Measurements from ENCODE around the gene MAST4.

The MAST4 gene

DNA sequence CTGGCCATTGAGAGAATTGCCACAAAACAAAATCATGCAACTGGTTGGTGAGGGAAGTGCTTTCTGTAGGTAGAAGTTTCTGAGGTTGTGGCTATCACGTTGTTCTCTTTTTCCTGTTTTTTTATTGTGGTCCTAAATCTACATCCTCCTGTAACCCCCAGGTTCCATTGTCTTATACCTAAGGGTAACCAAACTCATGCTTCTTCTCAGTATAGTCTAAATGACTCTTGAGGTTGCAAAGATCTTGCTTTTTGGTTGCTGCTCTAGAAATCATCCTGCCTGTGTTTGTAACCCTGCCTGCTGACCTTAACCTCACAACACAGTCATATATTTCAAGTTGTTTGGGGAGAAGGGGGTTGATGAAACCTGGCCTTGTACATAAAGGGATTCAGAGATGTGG lies 327.3 kb downstream of the MAST4 start:
- FAIRE-seq, result no peak

DNA sequence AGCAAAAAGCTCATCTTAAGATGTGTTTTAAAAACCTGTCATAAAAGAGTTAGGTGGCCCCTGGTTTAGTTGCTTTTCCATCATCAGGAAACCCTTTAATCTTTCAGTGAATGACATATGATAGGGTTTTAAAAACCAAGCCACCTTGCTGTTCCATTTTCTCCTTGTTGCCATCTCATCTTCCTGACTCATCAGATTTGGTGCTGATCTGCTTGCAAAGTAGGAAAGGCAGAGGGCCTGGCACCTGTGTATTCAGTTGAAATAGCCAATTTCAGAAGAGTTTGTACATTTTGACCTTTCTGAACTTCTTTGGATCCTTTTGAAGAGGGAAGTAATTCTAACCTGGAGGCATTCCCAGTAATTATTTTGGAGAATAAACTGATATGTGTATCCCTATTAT lies 327.7 kb downstream of the MAST4 start:
- no peak for FAIRE-seq

DNA sequence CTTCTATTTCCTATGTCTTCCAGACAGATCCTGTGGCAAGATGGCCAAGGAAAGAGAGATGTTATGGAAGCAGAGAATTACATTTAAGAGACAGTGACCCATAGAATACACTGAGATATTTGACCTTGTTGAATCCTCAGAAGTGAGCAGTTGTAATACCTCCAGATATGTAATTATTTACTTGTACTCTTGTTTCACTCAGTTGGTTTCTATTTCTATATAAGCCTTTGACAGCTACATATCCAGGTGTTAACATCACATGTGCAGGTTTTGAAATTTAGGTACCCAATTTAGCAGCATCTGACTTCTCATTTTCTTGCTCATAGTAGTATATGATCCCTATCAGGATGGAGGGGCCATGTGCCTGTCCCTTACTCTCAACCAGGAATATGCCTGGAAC lies 330.9 kb downstream of the MAST4 start:
- no peak for FAIRE-seq

DNA sequence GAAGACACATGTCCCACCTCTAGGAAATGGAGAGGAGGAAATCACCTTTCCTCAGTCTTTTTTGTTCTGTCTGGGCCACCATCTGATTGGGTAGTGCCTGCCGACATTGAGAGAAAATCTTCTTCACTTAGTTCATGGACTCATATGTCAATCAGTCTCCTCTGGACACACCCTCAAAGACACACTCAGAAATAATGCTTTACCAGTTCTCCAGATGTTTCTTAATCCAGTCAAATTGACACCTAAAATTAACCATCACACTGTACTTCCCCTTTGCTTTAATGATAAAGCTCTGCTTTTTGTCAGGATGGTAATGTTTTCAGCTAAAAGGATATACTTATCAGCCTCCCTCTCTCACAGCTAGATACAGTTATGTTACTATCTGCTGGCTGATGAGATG lies 333.1 kb downstream of the MAST4 start:
- no peak for FAIRE-seq

DNA sequence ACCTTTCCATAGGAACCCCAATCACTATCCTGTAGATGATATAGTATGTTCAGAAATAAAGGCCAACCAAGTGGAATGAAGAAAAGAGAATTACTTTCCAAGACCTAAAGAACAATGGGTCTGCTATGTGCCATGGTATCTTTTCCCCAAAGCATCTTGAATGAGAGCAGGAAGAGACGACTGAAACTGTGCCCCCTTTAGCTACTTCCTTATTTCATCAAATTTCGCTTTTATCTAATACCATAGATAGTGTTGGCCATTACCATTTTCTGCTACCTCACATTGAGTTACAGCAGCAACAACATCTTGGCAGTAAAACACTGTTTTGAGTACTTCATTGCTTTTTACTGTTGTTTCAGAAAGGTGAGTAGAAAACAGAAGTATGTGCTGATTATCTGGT lies 333.8 kb downstream of the MAST4 start:
- no peak for FAIRE-seq

- FAIRE-seq, result no peak
Observed at GRCh38 chr5:66931651-66932050, 335.5 kb downstream of the MAST4 start.

GRCh38 chr5:66932457-66932856 lies 336.3 kb downstream of the MAST4 start:
- FAIRE-seq, result no peak

GRCh38 chr5:66933066-66933465 lies 336.9 kb downstream of the MAST4 start:
- no peak for FAIRE-seq

- no peak for FAIRE-seq
Observed at GRCh38 chr5:66939094-66939493, 342.9 kb downstream of the MAST4 start.

- no peak for FAIRE-seq
Observed at GRCh38 chr5:66945389-66946349, 349.5 kb downstream of the MAST4 start.

GRCh38 chr5:66947458-66947857 lies 351.3 kb downstream of the MAST4 start:
- FAIRE-seq, result no peak

DNA sequence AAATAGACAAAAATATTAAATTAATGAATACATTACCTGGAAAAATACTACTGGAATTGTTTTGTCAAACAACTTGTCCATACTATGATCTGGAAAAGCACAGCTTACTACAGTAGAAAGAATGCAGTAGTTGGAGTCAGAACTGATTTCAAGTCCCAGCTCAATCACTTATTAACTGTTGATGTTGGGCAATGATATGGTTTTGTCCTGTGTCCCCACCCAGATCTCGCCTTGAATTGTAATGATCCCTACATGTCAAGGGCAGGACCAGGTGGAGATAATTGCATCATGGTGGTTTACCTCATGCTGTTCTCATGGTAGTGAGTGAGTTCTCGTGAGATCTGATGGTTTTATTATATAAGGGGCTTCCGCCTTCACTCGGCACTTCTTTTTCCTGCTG lies 352.9 kb downstream of the MAST4 start:
- no peak for FAIRE-seq

- no peak for FAIRE-seq
Observed at GRCh38 chr5:66952153-66952552, 356.0 kb downstream of the MAST4 start.

DNA sequence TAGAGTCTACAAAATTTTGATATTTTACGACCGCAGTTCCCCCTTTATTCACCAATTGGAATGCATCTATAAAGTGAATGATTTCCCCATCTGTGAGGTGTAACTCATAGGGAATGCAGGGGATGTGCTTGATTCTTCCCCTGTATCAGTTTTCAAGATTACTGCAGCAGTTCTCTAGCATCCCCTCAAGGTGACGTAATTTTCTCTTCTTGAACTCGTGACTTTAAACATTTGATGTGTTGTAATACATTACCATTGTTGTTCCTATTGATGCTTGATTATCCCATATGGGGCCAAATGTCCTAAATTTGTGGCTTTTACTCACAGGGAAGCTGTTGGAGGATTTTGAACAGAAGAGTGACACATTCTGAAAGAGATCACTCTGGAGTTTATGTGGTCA lies 360.2 kb downstream of the MAST4 start:
- FAIRE-seq, result no peak

DNA sequence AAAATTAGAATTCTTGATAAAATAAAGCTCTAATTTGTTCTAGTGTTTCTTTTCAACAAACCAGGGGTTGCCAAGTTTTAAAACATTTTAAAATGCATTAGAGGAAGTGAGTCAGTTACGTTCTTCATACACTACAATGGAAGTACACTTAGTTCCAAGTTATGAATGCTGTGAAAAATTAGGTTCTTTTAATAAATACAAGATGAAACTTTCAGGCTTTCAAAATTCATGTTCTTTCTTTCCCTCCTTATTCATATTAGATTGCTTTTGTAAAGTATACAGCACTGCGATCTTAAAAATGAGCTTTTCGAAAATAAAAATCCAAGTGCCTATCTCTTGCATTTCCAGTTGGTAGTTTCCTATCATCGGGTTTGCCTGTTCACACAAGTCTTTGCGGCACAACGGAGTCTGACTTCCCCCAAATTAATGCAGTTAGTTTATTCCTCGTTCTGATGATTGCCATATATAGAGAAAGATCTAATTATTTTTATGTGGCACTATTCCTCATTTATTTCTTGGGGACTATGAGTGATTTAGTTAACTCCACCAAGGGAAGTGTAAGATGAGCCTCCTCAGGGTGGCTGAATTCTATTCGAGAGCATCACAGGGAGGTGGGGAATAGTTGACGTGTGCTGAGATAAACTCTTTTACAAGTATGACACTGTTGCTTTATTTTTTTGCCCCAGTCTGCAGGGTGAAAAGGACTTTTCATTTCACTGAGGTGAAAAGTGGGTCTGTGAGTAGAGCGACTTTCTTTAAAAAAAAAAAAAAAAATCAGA lies 362.2 kb downstream of the MAST4 start:
- no peak for FAIRE-seq

- FAIRE-seq, result no peak
Observed at GRCh38 chr5:66958980-66959641, 362.9 kb downstream of the MAST4 start.

DNA sequence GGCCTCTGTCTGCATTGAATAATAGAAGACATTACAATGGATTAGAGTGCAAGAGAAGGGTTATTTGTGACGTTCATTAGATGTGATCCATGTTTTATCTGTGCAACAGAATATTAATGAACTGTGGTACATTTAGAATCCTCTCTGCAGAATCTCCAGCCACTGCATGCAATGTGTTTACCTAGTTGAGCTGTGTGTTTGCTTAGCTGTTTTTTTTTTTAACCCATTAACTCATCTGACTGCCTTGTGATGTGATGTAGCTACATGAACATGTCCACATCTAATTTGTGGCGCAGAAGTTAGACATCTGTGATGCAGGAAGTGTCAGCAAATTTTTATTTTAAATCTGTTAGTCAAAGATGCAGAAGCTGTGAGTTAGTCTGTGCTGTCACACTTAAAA lies 363.5 kb downstream of the MAST4 start:
- FAIRE-seq, result no peak

GRCh38 chr5:66960369-66961137 lies 364.4 kb downstream of the MAST4 start:
- no peak for FAIRE-seq

- no peak for FAIRE-seq
Observed at GRCh38 chr5:66963559-66963971, 367.4 kb downstream of the MAST4 start.

DNA sequence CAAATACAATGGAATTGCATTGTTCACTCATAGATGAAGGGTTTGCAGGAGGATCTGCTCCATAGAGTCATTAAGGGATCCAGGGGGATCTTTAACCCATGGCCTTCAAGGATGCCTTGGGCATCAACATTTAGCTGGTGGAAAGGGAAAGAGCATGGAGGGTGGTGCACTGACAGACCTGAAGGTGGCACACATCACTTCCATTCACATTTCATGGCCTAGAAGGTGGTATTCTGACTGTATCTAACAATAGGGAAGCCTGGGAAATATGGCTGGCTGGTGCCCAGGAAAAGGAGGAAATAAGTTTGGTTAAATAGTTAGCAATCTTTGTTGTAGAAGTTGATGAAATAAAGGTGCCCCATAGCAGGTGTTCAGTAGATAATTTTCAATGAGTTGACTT lies 370.2 kb downstream of the MAST4 start:
- no peak for FAIRE-seq

- no peak for FAIRE-seq
Observed at GRCh38 chr5:66967102-66967501, 370.9 kb downstream of the MAST4 start.

- no peak for FAIRE-seq
Observed at GRCh38 chr5:66967826-66968262, 371.7 kb downstream of the MAST4 start.

GRCh38 chr5:66969484-66969883 lies 373.3 kb downstream of the MAST4 start:
- no peak for FAIRE-seq

Data from TTC549 (cell line).